ENCODE measurements around the gene ULK1. TPM values are rescaled to one million over a fixed set of nuclear protein-coding genes. Genes with fewer than 3 reads are reported as not detected.
"Not testable (repeated sequence)": the region's sequence is repeated elsewhere in the genome, so short reads cannot be mapped to it uniquely, and the experiment has no call there.

The ULK1 gene
- total RNA-seq, 1 experiment from 2014 or later, result 72.1 TPM

- intact Hi-C loops (cut with micrococcal nuclease; ENCODE audit: unreplicated experiment) (no loop called here), in situ Hi-C loops (cut with HindIII; ENCODE audit: low pct_unique_long_range_greater_than_20kb, low sequenced_read_pairs) (no loop called here)
- CTCF ChIA-PET, result no interaction called here
- H3K27ac ChIP-seq (ENCODE audit: low read length), result no peak overlapping the region; the same call in 1 of the 2 replicates
- no peaks in the 10 kb centered on the region for H3K36me3 ChIP-seq (ENCODE audit: control insufficient read depth, insufficient read depth, low read length)
- H3K4me3 ChIP-seq (ENCODE audit: low read depth in 2 of 2, low read length in 2 of 2), result no peak overlapping the region
- POLR2A ChIA-PET, result interaction anchor here (0.6 kb wide), 1 partner anchor 14 kb away, joined by 8 read pairs; no protein-coding TSS in a partner anchor
- ATAC-seq, result no peak
- DNase-seq (ENCODE audit: low read depth, low spot score), result no peak
- peaks cover 16% of the 10 kb centered on the region for H3K4me1 ChIP-seq (ENCODE audit: control insufficient read depth, insufficient read depth, low read length)
- H3K27me3 ChIP-seq (ENCODE audit: control insufficient read depth, insufficient read depth, low read length), result no peaks in the 10 kb centered on the region
- H3K9me3 ChIP-seq (ENCODE audit: control insufficient read depth, insufficient read depth, low read depth, low read length), result no peaks in the 10 kb centered on the region; the same call in 1 of the 2 replicates
- TF ChIP-seq TCF7L2 (IDR thresholded peaks at IDR 0.05; ENCODE audit: low read depth, low read length) (no peak), CTCF (IDR thresholded peaks at IDR 0.05) (no peak), REST (IDR thresholded peaks at IDR 0.05; ENCODE audit: insufficient read depth in 1 of 2, low read depth in 2 of 2, low read length in 1 of 2) (no peak), POLR2AphosphoS5 (IDR thresholded peaks at IDR 0.05; ENCODE audit: low read depth, low read length) (no peak), SIN3A (IDR thresholded peaks at IDR 0.05; ENCODE audit: borderline replicate concordance, insufficient read depth, low read depth, low read length) (no peak)
- BruUV-seq (replicated peaks), result no TSS peak
Measured at GRCh38 chr12:131873293-131873692, 21.1 kb upstream of the ULK1 start.

GRCh38 chr12:131874972-131875371 is 19.4 kb upstream of the ULK1 start:
- CTCF ChIA-PET; H3K27ac ChIP-seq (ENCODE audit: low read length); intact Hi-C loops (cut with micrococcal nuclease; ENCODE audit: unreplicated experiment); H3K9me3 ChIP-seq (ENCODE audit: control insufficient read depth, insufficient read depth, low read depth, low read length); DNase-seq (ENCODE audit: low read depth, low spot score); H3K36me3 ChIP-seq (ENCODE audit: control insufficient read depth, insufficient read depth, low read length); in situ Hi-C loops (cut with HindIII; ENCODE audit: low pct_unique_long_range_greater_than_20kb, low sequenced_read_pairs); ATAC-seq; H3K27me3 ChIP-seq (ENCODE audit: control insufficient read depth, insufficient read depth, low read length); H3K4me3 ChIP-seq (ENCODE audit: low read depth in 2 of 2, low read length in 2 of 2); BruUV-seq (replicated peaks): not testable (repeated sequence)
- POLR2A ChIA-PET, result interaction anchor here (0.6 kb wide), 1 partner anchor 106 kb away, joined by 3 read pairs; no protein-coding TSS in a partner anchor
- peaks cover 14% of the 10 kb centered on the region for H3K4me1 ChIP-seq (ENCODE audit: control insufficient read depth, insufficient read depth, low read length)

GRCh38 chr12:131877216-131877615 is 17.2 kb upstream of the ULK1 start:
- ATAC-seq; in situ Hi-C loops (cut with HindIII; ENCODE audit: low pct_unique_long_range_greater_than_20kb, low sequenced_read_pairs); CTCF ChIA-PET; DNase-seq (ENCODE audit: low read depth, low spot score); H3K27me3 ChIP-seq (ENCODE audit: control insufficient read depth, insufficient read depth, low read length); H3K4me3 ChIP-seq (ENCODE audit: low read depth in 2 of 2, low read length in 2 of 2); H3K9me3 ChIP-seq (ENCODE audit: control insufficient read depth, insufficient read depth, low read depth, low read length); H3K27ac ChIP-seq (ENCODE audit: low read length); H3K36me3 ChIP-seq (ENCODE audit: control insufficient read depth, insufficient read depth, low read length); POLR2A ChIA-PET; BruUV-seq (replicated peaks); H3K4me1 ChIP-seq (ENCODE audit: control insufficient read depth, insufficient read depth, low read length); intact Hi-C loops (cut with micrococcal nuclease; ENCODE audit: unreplicated experiment): not testable (repeated sequence)

- in situ Hi-C loops (cut with HindIII; ENCODE audit: low pct_unique_long_range_greater_than_20kb, low sequenced_read_pairs); intact Hi-C loops (cut with micrococcal nuclease; ENCODE audit: unreplicated experiment); H3K9me3 ChIP-seq (ENCODE audit: control insufficient read depth, insufficient read depth, low read depth, low read length); H3K27ac ChIP-seq (ENCODE audit: low read length); H3K36me3 ChIP-seq (ENCODE audit: control insufficient read depth, insufficient read depth, low read length); H3K4me3 ChIP-seq (ENCODE audit: low read depth in 2 of 2, low read length in 2 of 2); ATAC-seq; POLR2A ChIA-PET; CTCF ChIA-PET; BruUV-seq (replicated peaks); H3K4me1 ChIP-seq (ENCODE audit: control insufficient read depth, insufficient read depth, low read length); H3K27me3 ChIP-seq (ENCODE audit: control insufficient read depth, insufficient read depth, low read length); DNase-seq (ENCODE audit: low read depth, low spot score): not testable (repeated sequence)
Measured at GRCh38 chr12:131878436-131878835, 16.0 kb upstream of the ULK1 start.

All from Panc1 (cell line).